HCT116 (cell line): ENCODE data around the gene SPG11. TPM values are rescaled to one million over a fixed set of nuclear protein-coding genes. Genes with fewer than 3 reads are reported as not detected.

Experiments used
- ATAC-seq: fragments of 200-7000 bp; cut with Tn5 transposase; 2 replicates; pipeline ENCODE4 v1.9.1; 2020; ENCODE audit warnings: mild to moderate bottlenecking, moderate library complexity
- BruUV-seq: library from RNA; stranded (reverse); fragments of 400-500 nt; replicated peaks from 2 replicates; lab custom pipeline; 2021; lab: Mats Ljungman, UMichigan
- CTCF ChIA-PET: fragments of 300-600 bp; sonication (Branson Sonifier 250); formaldehyde crosslinking; loops from one replicate; lab custom pipeline; 2021; ENCODE audit warnings: antibody characterized with exemption; lab: Charles Lee
- POLR2A ChIA-PET: fragments of 300-600, 350-600 bp; sonication (Branson Sonifier 250); formaldehyde crosslinking; loops from one replicate; lab custom pipeline; 2021; ENCODE audit warnings: antibody characterized with exemption; lab: Charles Lee
- RAD21 ChIA-PET, 2 experiments: fragments of 300-600 bp; sonication (Branson Sonifier 250); formaldehyde crosslinking; loops; one replicate each; lab custom pipeline; 2023; ENCODE audit warnings: low total read pairs in 2 of 2; ENCODE audit not compliant: uncharacterized antibody in 2 of 2, unreplicated experiment in 2 of 2, low non-redundant PET in 1 of 2; lab: Charles Lee
- DNase-seq: peaks from one replicate; pipeline ENCODE4 v3.0.0-alpha.2; 2010; ENCODE audit warnings: low read depth, low spot score
- H2AFZ ChIP-seq: fragments of 200-600 bp; shearing (Covaris generic), sonication (generic); 2 replicates; pipeline ENCODE4 v1.6.1; 2017; ENCODE audit warnings: low read depth, mixed run types, mixed read lengths, antibody characterized with exemption, low read length; ENCODE audit not compliant: poor library complexity, severe bottlenecking
- H3K27ac ChIP-seq: 2 replicates; pipeline ENCODE4 v1.5.1; 2012; ENCODE audit warnings: low read depth, low read length
- H3K27me3 ChIP-seq: fragments of 200-600 bp; sonication (generic); 2 replicates; pipeline ENCODE4 v1.6.1; 2016; ENCODE audit warnings: mixed run types, low read length, mixed read lengths; ENCODE audit not compliant: insufficient read depth
- H3K36me3 ChIP-seq, 2 experiments: fragments of 200-500 bp in 1 of 2; fragments of 200-600 bp in 1 of 2; sonication (Bioruptor generic) in 1 of 2; sonication (generic) in 1 of 2; 2 replicates each; pipeline versions ENCODE4 v1.5.1 to v1.6.1; 2014 to 2016; ENCODE audit warnings: low read length in 2 of 2, inconsistent platforms in 1 of 2, mixed read lengths in 1 of 2, mixed run types in 1 of 2; ENCODE audit not compliant: insufficient read depth in 2 of 2, control insufficient read depth in 1 of 2
- H3K4me1 ChIP-seq, 2 experiments: fragments of 200-600 bp in 1 of 2; sonication (generic) in 1 of 2; 2 replicates each; pipeline versions ENCODE4 v1.5.1 to v1.6.1; 2012 to 2017; ENCODE audit warnings: low read length in 2 of 2, inconsistent platforms in 1 of 2, mild to moderate bottlenecking in 1 of 2, mixed read lengths in 1 of 2, mixed run types in 1 of 2, moderate library complexity in 1 of 2; ENCODE audit not compliant: insufficient read depth in 2 of 2, control insufficient read depth in 1 of 2
- H3K4me2 ChIP-seq: fragments of 200-600 bp; sonication (generic); 2 replicates; pipeline ENCODE4 v1.6.1; 2017; ENCODE audit warnings: mixed run types, low read length, mixed read lengths
- H3K4me3 ChIP-seq, 2 experiments: fragments of 200-600 bp in 1 of 2; sonication (generic) in 1 of 2; replicated peaks in 1 of 2; 2 replicates each; pipeline ENCODE4 v1.5.1; 2011 to 2016; ENCODE audit warnings: low read length in 2 of 2, control low read depth in 1 of 2, low read depth in 1 of 2, mild to moderate bottlenecking in 1 of 2, mixed read lengths in 1 of 2, mixed run types in 1 of 2
- H3K79me2 ChIP-seq: fragments of 200-600 bp; sonication (generic); 2 replicates; pipeline ENCODE4 v1.6.1; 2017; ENCODE audit warnings: mild to moderate bottlenecking, mixed run types, low read length, moderate library complexity, mixed read lengths; ENCODE audit not compliant: insufficient read depth
- H3K9ac ChIP-seq: fragments of 200-600 bp; sonication (generic); 2 replicates; pipeline ENCODE4 v1.6.1; 2016; ENCODE audit warnings: low read length, mixed read lengths
- H3K9me2 ChIP-seq: fragments of 200-600 bp; sonication (generic), shearing (Covaris generic); 2 replicates; pipeline ENCODE4 v1.6.1; 2017; ENCODE audit warnings: mixed run types, mild to moderate bottlenecking, moderate library complexity; ENCODE audit not compliant: insufficient read depth
- H3K9me3 ChIP-seq, 2 experiments: fragments of 200-500 bp in 1 of 2; fragments of 200-600 bp in 1 of 2; sonication (Bioruptor generic) in 1 of 2; sonication (generic) in 1 of 2; 2 replicates each; pipeline ENCODE4 v1.6.1; 2014 to 2017; ENCODE audit warnings: low read length in 2 of 2, mixed read lengths in 2 of 2, inconsistent platforms in 1 of 2, low read depth in 1 of 2, mild to moderate bottlenecking in 1 of 2, mixed run types in 1 of 2, moderate library complexity in 1 of 2; ENCODE audit not compliant: control insufficient read depth in 1 of 2, insufficient read depth in 1 of 2
- H4K20me1 ChIP-seq: fragments of 200-600 bp; sonication (generic), shearing (Covaris generic); 2 replicates; pipeline ENCODE4 v1.6.1; 2017; ENCODE audit warnings: mixed run types, mild to moderate bottlenecking, moderate library complexity; ENCODE audit not compliant: insufficient read depth
- ATF3 ChIP-seq: IDR thresholded peaks from 2 replicates; pipeline ENCODE4 v1.6.1; 2012
- CBX3 ChIP-seq: IDR thresholded peaks from 2 replicates; pipeline ENCODE4 v1.6.1; 2012; ENCODE audit warnings: low read depth
- CEBPB ChIP-seq: IDR thresholded peaks from 2 replicates; pipeline ENCODE4 v1.6.1; 2012; ENCODE audit warnings: low read depth
- EGR1 ChIP-seq: IDR thresholded peaks from 2 replicates; pipeline ENCODE4 v1.6.1; 2012; ENCODE audit warnings: low read depth
- ELF1 ChIP-seq: IDR thresholded peaks from 2 replicates; pipeline ENCODE4 v1.6.1; 2012; ENCODE audit warnings: low read depth, borderline replicate concordance
- EZH2phosphoT487 ChIP-seq: fragments of 200-600 bp; IDR thresholded peaks from 2 replicates; pipeline ENCODE4 v1.6.1; 2018; ENCODE audit warnings: antibody characterized with exemption, borderline replicate concordance
- FOSL1 ChIP-seq: IDR thresholded peaks from 2 replicates; pipeline ENCODE4 v1.6.1; 2012; ENCODE audit warnings: low read depth
- JUND ChIP-seq: IDR thresholded peaks from 2 replicates; pipeline ENCODE4 v1.6.1; 2012
- POLR2A ChIP-seq: IDR thresholded peaks from 2 replicates; pipeline ENCODE4 v1.7.0; 2011; ENCODE audit warnings: borderline replicate concordance; ENCODE audit not compliant: insufficient read depth, insufficient read length; ENCODE audit errors: extremely low read depth
- POLR2AphosphoS5 ChIP-seq: IDR thresholded peaks from 2 replicates; pipeline ENCODE4 v1.6.1; 2011; ENCODE audit warnings: mild to moderate bottlenecking, low read depth, low read length, moderate library complexity
- SIN3A ChIP-seq: IDR thresholded peaks from 2 replicates; pipeline ENCODE4 v1.6.1; 2012; ENCODE audit warnings: low read depth
- SRF ChIP-seq: IDR thresholded peaks from 2 replicates; pipeline ENCODE4 v1.6.1; 2012; ENCODE audit warnings: low read depth
- TCF7L2 ChIP-seq: IDR thresholded peaks from 2 replicates; pipeline ENCODE4 v1.7.0; 2011; ENCODE audit warnings: borderline replicate concordance, inconsistent platforms; ENCODE audit not compliant: insufficient read depth, insufficient read length; ENCODE audit errors: extremely low read depth
- ZBTB33 ChIP-seq: IDR thresholded peaks from 2 replicates; pipeline ENCODE4 v1.6.1; 2011; ENCODE audit warnings: mild to moderate bottlenecking, low read length, moderate library complexity; ENCODE audit not compliant: insufficient replicate concordance; ENCODE audit errors: extremely low read depth
- ZFX ChIP-seq: fragments of 450-650 bp; IDR thresholded peaks from 2 replicates; pipeline ENCODE4 v1.6.1; 2017
- intact Hi-C: fragments of 100-400 bp; cut with micrococcal nuclease; formaldehyde crosslinking; loops from 2 replicates; pipeline ENCODE4 v1.10.0; 2022
- total RNA-seq: library from RNA; stranded (reverse); gene quantifications from one replicate; pipeline ENCODE4 v1.2.1, GENCODE V29; 2021; ENCODE audit not compliant: unreplicated experiment
- TF ChIP-seq, protein P1 (sequence below): IDR thresholded peaks from 2 replicates; pipeline ENCODE4 v1.6.1; 2012; ENCODE audit warnings: low read depth

Gene SPG11
- total RNA-seq, 1 experiment from 2014 or later: 34.8 TPM

DNA sequence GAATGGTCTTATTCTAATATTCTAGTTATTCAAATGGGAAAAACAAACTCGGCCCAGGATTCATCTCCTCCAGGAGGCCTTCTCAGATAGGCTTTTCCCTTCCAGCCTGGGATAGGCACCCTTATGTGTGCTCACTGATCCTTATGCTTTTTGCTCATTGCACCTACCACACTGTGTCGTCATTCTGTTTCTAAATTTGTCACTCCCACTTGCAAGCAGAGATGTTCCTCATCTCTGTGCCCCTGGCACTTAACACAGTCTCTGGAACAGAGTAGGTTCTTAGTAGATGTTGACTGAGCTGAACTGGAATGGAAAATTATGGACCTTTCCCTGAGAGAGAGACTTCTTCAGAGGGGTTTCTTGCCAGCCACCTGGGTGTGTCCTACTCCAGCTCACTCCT lies 18.7 kb upstream of the SPG11 start (continued):
- TF ChIP-seq, protein P1, sequence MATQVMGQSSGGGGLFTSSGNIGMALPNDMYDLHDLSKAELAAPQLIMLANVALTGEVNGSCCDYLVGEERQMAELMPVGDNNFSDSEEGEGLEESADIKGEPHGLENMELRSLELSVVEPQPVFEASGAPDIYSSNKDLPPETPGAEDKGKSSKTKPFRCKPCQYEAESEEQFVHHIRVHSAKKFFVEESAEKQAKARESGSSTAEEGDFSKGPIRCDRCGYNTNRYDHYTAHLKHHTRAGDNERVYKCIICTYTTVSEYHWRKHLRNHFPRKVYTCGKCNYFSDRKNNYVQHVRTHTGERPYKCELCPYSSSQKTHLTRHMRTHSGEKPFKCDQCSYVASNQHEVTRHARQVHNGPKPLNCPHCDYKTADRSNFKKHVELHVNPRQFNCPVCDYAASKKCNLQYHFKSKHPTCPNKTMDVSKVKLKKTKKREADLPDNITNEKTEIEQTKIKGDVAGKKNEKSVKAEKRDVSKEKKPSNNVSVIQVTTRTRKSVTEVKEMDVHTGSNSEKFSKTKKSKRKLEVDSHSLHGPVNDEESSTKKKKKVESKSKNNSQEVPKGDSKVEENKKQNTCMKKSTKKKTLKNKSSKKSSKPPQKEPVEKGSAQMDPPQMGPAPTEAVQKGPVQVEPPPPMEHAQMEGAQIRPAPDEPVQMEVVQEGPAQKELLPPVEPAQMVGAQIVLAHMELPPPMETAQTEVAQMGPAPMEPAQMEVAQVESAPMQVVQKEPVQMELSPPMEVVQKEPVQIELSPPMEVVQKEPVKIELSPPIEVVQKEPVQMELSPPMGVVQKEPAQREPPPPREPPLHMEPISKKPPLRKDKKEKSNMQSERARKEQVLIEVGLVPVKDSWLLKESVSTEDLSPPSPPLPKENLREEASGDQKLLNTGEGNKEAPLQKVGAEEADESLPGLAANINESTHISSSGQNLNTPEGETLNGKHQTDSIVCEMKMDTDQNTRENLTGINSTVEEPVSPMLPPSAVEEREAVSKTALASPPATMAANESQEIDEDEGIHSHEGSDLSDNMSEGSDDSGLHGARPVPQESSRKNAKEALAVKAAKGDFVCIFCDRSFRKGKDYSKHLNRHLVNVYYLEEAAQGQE: no peak
- TF ChIP-seq ZBTB33: no peak
- TF ChIP-seq FOSL1: no peak
- no peak for TF ChIP-seq EGR1
- no peak for TF ChIP-seq TCF7L2
- no peak for TF ChIP-seq POLR2A
- no peak for TF ChIP-seq POLR2AphosphoS5
- TF ChIP-seq JUND: no peak
- TF ChIP-seq, all 23 proteins: peak for 0

DNA sequence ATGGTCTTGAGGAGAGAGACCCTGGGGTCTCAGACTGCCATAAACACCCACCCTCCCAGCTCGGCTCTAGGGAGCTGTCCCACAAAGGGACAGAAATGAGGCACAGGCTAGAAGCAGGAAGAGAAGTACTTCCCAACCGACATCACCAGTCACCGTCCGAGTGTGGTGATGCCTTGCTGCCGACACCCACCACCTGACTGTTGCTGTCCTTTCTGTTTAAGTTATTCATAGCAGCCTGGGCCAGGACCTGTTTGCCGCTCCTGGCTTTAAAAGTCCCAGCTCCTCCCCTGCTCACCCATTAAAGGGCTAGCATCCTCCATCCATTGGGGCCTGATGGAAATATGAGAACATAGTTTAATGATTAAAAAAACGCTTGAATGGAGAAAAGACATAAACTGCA lies 13.2 kb upstream of the SPG11 start:
- POLR2A ChIA-PET: no interaction called here

More for the DNA sequence above, 13.2 kb upstream of the SPG11 start:
- ChIA-PET RAD21 (no interaction called here), CTCF (interaction anchor here (2.2 kb wide), 1 partner anchor 13 kb away, joined by 6 read pairs; the partner anchor contains the start of gene SPG11)
- DNase-seq: no peak
- Histone ChIP-seq H2AFZ (no peak overlapping the region), H3K79me2 (no peaks in the 10 kb centered on the region), H3K4me3 (no peak overlapping the region), H3K36me3 (no peaks in the 10 kb centered on the region), H3K4me1 (no peaks in the 10 kb centered on the region), H3K9me2 (no peaks in the 10 kb centered on the region), H3K9me3 (no peaks in the 10 kb centered on the region), H3K27ac (no peak overlapping the region), H4K20me1 (no peaks in the 10 kb centered on the region), H3K4me2 (no peak overlapping the region), H3K27me3 (no peaks in the 10 kb centered on the region), H3K9ac (no peak overlapping the region)
- no TSS peak for BruUV-seq
- no peak for ATAC-seq
- TF ChIP-seq FOSL1 (no peak), CEBPB (no peak), ZFX (no peak), SRF (no peak), CBX3 (no peak), ATF3 (no peak), ELF1 (no peak), EZH2phosphoT487 (no peak), SIN3A (no peak), JUND (no peak)
- intact Hi-C loops: no loop called here
